ENCODE data around the gene ARSI.

ARSI gene

GRCh38 chr5:150321211-150321610, 18.5 kb upstream of the ARSI start:
- H3K27ac ChIP-seq, result no peak overlapping the region

GRCh38 chr5:150320044-150320613, 17.4 kb upstream of the ARSI start:
- H3K27ac ChIP-seq, result no peak overlapping the region
- no peak for TF ChIP-seq ZFX (IDR thresholded peaks at IDR 0.05; ENCODE audit: borderline replicate concordance)
- no peak for TF ChIP-seq CTCF (IDR thresholded peaks at IDR 0.05)

More at GRCh38 chr5:150321211-150321610, 18.5 kb upstream of the ARSI start:
- TF ChIP-seq CTCF (IDR thresholded peaks at IDR 0.05) (no peak), ZFX (IDR thresholded peaks at IDR 0.05; ENCODE audit: borderline replicate concordance) (no peak)

- no peak overlapping the region for H3K27ac ChIP-seq
- TF ChIP-seq ZFX (IDR thresholded peaks at IDR 0.05; ENCODE audit: borderline replicate concordance) (no peak), CTCF (IDR thresholded peaks at IDR 0.05) (no peak)
Measured at GRCh38 chr5:150319484-150319790, 16.7 kb upstream of the ARSI start.

GRCh38 chr5:150318613-150319483, 16.1 kb upstream of the ARSI start:
- TF ChIP-seq CTCF (IDR thresholded peaks at IDR 0.05) (no peak), ZFX (IDR thresholded peaks at IDR 0.05; ENCODE audit: borderline replicate concordance) (no peak)
- no peak overlapping the region for H3K27ac ChIP-seq

- H3K27ac ChIP-seq, result no peak overlapping the region
Measured at GRCh38 chr5:150317048-150318003, 14.6 kb upstream of the ARSI start.

GRCh38 chr5:150316320-150316719, 13.6 kb upstream of the ARSI start:
- H3K27ac ChIP-seq, result no peak overlapping the region
- TF ChIP-seq CTCF (IDR thresholded peaks at IDR 0.05), result no peak
- no peak for TF ChIP-seq ZFX (IDR thresholded peaks at IDR 0.05; ENCODE audit: borderline replicate concordance)

More at GRCh38 chr5:150317048-150318003, 14.6 kb upstream of the ARSI start:
- TF ChIP-seq ZFX (IDR thresholded peaks at IDR 0.05; ENCODE audit: borderline replicate concordance) (no peak), CTCF (IDR thresholded peaks at IDR 0.05) (no peak)
